Stimulated activated CD8-positive, alpha-beta memory T cell treated with anti-CD3 and anti-CD28 coated beads, Interleukin-15, amount 100 ng/mL, for 24 hours (primary cell): Measurements from ENCODE around the gene PLSCR4.

ENCODE experiments used
- DNase-seq: peaks from one replicate; pipeline ENCODE4 v3.0.0-alpha.2; 2020; ENCODE audit warnings: low read depth

The PLSCR4 gene

DNA sequence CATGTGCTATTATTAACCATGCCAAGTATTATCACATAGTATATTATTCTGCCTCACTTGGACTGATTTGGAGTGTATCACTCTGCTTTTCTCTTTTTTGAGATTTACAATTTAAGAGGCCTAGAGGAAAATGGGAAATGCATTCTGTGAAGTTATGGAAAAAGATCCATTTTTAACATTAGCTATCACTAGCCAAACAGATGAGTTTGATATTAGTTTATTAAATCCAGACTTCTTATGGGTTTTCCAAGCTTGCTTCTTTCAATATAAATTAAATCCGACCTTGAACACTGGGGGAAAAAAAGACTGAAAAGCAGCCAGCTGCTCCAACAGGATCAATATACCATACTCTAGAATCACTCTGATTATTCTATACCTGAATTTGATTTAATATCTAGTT lies 59.9 kb downstream of the PLSCR4 start:
- no peak for DNase-seq

DNA sequence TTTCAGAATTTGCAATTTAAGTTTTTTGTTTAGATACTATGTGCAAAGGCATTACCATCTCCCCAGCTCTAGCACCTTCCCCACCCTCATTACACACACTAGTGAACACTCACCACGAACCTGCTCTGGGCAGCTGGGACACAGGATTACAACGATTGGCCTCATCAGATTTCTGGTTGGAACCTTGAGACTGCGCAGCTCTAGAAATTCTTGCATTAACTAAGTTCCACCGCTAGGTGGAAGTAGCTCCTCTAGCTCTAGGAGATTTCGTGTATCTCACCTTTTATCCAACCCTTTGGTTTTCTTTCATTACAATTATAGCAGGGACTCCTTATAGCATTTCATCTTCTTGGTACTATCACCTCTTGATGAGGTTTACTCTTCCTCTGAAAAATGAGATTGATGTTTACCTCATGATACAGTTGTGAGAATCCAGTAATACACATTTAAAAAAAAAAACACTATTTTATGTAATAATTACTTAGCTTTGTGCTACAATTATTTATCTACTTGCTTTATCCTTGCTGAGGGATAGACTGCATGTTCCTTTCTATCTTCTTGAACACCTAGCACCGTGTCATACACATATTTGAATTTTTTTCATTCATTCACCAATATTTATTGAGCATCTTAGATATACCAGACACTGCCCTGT lies 61.3 kb downstream of the PLSCR4 start:
- DNase-seq: no peak

- no peak for DNase-seq
These were observed 63.5 kb downstream of the PLSCR4 start for GRCh38 chr3:146187334-146187950.

DNA sequence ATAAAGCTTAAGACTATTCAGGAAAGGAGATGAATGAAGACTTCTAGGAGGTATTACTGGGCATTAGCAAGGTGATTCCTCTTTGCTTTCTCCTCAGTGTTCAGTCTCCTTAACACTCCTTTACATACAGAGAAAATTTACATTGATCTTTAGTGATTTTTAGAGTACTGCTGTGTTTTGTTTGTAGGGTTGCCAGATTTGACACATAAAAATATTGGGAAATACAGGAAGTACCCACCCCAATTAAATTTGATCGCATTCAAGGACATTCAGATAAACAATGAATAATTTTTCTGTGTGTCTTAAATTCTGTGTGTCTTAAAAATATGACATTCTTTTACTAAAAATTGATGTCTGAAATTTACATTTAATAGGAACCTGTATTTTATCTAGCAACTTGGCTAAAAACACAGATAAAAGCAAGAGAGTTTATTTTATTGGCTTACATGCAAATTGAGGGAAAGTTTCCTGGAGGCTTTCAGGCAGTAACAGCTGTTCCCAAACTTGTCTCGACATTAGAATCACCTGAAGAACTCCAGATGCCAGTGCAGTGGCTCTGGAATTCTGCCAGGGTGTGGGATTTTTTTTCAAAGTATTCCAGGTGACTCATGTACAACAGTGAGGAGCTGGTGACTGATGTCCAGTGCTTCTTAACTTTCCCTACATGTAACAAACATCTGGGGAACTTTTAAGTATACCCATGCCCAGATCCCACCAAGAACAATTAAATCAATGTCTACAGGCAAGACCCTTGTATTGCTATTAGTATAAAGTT lies 66.5 kb downstream of the PLSCR4 start:
- no peak for DNase-seq

- DNase-seq: no peak
These were observed 69.7 kb downstream of the PLSCR4 start for GRCh38 chr3:146181216-146181615.

DNA sequence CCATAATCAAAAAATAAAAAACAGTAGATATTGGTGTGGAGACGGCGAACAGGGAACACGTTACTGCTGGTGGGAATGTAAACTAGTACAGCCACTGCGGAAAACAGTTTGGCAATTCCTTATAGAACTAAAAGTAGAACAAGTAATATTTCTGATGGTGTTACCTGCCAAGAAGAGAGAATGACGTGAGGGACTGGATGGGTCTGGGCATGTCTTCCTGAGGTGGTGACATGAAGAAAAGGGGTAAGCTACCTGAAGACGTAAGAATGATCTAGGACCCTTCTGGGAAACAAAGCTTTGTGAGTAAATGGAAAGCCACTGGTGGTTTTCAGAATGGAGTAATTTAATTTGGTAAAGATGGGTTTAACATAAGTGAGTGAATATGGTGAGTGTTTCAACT lies 70.5 kb downstream of the PLSCR4 start:
- DNase-seq: no peak

- DNase-seq: no peak
These were observed 72.8 kb downstream of the PLSCR4 start for GRCh38 chr3:146178006-146178689.

DNA sequence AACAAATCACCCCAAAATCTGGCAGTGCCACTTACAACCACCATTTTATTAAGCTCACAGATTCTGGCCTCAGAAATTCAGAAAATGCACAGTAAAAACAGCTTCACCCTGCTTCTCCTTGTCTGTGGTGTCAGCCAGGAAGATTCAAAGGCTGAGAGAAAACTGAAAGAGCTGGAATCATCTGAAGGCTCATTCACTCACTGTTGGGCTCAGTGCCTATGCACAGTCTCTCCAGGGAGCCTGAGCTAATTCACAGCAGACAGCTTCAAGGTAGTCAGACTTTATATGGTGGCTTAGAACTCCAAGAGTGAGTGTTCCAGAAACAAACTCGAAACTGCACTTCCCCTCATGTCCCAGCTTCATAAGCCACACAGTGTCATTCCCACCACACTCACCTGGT lies 73.4 kb downstream of the PLSCR4 start:
- no peak for DNase-seq

DNA sequence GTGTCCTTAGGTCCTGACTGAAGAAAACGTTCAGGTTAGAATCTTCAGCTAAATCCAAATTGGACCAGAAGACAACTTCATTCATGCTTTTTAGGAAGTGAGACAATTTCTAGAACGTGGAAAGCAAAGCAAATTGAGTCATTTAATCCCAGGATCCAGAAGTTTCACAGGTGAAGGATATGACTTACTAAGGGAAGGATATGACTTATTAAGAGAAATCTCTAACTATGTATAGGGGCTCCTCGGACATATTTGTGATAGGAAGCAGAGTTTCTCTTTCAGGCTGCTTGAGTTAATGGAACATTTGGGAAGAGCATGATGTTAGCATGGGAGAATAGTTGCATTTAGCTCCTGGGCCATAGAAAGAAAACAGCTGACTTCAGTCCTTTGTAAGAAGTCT lies 73.8 kb downstream of the PLSCR4 start:
- DNase-seq: no peak

- no peak for DNase-seq
These were observed 78.3 kb downstream of the PLSCR4 start for GRCh38 chr3:146172586-146172985.

GRCh38 chr3:146170591-146170990 lies 80.3 kb downstream of the PLSCR4 start:
- no peak for DNase-seq

DNA sequence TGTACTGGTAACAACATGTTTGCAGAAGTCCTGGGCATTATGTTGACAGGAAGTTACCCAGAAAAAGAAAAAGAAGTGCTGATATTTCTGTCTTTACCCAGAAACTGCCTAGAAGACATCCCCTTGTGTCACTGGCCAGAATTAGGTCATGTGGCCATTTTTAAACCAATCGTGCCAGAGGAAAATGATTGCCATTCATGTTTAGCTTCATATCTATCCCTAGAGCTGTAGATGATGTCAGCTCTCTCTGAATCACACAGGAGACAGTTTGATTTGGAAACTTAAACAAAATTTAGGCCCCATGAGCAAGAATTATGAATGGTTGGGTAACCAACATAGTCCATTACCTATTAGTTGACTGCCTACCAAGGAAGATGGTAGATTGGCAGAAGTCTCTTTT lies 81.0 kb downstream of the PLSCR4 start:
- DNase-seq: no peak

- no peak for DNase-seq
These were observed 84.1 kb downstream of the PLSCR4 start for GRCh38 chr3:146166826-146167225.

DNA sequence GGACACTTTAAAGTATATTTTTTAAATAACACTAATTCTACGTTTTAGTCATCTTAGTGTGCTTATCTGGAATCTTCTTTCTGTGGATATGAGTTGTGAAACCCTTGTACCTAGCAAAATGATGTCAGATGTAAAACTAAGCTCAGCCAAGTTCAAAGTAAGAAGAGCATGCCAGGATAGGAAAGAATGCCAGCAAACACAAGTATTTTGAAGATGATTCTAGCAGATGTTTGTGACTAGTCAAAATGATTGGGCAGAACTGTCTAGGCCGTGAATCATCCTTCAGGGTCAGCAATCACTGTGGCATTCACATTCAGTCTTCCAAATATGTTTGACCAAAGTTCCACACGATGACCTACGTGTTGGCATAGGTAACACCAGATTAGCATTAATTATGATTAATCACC lies 84.5 kb downstream of the PLSCR4 start:
- no peak for DNase-seq

DNA sequence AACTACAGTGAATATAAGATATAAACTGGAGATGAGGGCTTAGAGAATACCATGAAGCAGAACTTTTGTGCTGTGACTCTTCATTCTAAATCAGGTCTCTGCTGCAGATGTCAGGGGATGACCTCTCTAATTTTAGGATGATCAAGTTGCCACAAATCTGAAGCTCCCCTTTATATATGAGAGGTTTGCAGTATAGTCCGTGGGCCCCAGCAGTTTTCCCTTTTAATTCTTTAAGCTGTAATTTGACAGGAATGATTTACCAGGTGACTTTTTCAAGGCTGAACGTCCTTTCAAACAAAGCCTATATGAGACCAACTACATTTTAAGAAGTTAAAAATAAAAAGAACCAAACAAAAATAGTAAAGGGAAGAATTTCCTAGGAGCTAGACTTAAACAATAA lies 85.0 kb downstream of the PLSCR4 start:
- DNase-seq: no peak

GRCh38 chr3:146164971-146165769 lies 85.7 kb downstream of the PLSCR4 start:
- DNase-seq: no peak

DNA sequence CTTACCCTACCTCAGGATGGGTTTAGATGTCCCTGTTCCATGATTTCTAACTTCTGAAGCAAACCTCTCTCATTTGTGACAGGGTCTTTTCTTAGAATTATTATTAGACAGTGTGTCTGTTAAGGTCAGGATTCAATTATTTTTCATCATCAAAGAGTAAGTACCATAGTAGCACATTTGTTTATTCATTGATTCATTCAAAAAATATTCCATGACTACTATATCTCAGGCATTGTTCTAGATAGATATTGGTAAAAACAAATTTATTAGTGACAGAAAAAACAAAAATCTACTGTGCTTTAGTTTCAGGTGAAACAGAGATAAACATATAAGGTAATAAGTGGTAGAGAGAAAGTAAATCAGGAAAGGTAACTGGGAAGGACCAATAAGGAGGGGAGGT lies 86.4 kb downstream of the PLSCR4 start:
- no peak for DNase-seq

GRCh38 chr3:146164071-146164470 lies 86.8 kb downstream of the PLSCR4 start:
- DNase-seq: no peak

- no peak for DNase-seq
These were observed 87.3 kb downstream of the PLSCR4 start for GRCh38 chr3:146163584-146163983.

DNA sequence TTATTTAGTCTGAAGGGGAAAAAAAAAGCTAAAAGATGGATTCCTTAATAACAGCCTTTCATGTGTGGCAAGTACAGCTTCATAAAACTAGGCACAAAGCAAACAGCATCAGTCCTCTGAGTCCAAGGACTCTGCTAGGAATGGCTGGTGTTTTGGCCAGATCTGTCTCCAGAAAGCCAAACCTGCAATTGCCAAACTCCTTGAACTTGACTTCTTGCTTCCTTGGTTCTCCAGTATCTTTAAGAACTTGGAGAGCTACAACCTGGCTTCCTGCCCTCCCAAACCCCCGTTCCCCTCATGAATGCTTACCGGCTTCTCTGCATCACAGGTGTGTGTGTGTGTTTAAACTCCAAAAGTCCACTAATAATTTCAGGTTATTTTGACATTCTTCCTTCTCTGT lies 88.3 kb downstream of the PLSCR4 start:
- DNase-seq: no peak

DNA sequence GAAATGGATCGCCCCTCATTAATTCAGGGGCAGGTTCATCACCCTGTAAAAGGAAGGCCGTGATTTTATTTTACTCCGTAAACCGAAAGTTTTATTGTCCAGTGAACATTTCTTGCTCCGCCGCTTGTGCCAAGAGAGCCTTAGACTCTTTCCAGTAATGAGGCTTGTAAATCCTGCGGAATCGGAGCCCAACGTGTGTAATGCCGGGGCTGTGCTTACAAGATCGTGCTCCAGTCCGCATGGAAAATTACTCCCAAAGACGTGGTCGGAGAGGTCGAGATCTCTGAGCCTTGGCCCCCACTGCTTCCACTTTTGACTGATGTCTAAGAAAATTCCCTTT lies 89.3 kb downstream of the PLSCR4 start:
- DNase-seq: no peak
